Measurements from ENCODE around the gene FST.

FST gene

DNA sequence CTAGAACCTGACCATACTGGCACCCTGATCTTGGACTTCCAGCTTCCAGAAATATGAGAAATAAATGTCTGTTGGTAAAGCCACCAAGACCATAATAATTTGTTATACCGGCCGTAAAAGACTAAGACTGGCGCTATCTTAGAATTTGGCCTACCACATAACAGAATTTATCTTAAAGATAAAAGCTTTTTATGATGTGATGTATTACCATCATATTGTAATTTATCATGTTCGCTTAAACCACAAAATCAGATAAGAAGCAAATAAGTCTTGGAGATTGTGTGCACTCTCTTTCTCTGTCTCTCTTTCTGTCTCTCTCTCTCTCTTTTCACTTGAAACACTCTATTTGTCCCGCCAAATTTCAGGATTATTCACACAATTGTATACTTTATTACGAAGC is 35.6 kb downstream of the FST start:
- no peaks in the 10 kb centered on the region for H3K79me2 ChIP-seq (ENCODE audit: low read length)
- no peak overlapping the region for H3K9ac ChIP-seq (ENCODE audit: low read length)
- TF ChIP-seq EZH2 (optimal IDR thresholded peaks at IDR 0.05; ENCODE audit: low read depth, low read length) (no peak), EZH2phosphoT487 (IDR thresholded peaks at IDR 0.05; ENCODE audit: low read length) (no peak)
- TF ChIP-seq, protein P1, sequence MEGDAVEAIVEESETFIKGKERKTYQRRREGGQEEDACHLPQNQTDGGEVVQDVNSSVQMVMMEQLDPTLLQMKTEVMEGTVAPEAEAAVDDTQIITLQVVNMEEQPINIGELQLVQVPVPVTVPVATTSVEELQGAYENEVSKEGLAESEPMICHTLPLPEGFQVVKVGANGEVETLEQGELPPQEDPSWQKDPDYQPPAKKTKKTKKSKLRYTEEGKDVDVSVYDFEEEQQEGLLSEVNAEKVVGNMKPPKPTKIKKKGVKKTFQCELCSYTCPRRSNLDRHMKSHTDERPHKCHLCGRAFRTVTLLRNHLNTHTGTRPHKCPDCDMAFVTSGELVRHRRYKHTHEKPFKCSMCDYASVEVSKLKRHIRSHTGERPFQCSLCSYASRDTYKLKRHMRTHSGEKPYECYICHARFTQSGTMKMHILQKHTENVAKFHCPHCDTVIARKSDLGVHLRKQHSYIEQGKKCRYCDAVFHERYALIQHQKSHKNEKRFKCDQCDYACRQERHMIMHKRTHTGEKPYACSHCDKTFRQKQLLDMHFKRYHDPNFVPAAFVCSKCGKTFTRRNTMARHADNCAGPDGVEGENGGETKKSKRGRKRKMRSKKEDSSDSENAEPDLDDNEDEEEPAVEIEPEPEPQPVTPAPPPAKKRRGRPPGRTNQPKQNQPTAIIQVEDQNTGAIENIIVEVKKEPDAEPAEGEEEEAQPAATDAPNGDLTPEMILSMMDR (IDR thresholded peaks at IDR 0.05; ENCODE audit: low read length): no peak
- H3K4me2 ChIP-seq (ENCODE audit: low read depth, low read length): no peak overlapping the region
- no peaks in the 10 kb centered on the region for H3K36me3 ChIP-seq (replicated peaks; ENCODE audit: insufficient read depth, low read length)
- no peak overlapping the region for H3K4me3 ChIP-seq (ENCODE audit: low read length)
- H3K27me3 ChIP-seq (replicated peaks; ENCODE audit: insufficient read depth, low read length): no peaks in the 10 kb centered on the region
- H2AFZ ChIP-seq (ENCODE audit: low read length): no peak overlapping the region
- no peak for DNase-seq
- H3K9me2 ChIP-seq (replicated peaks; ENCODE audit: insufficient read depth, low read length): no peaks in the 10 kb centered on the region
- H4K20me1 ChIP-seq (ENCODE audit: insufficient read depth, low read length): no peaks in the 10 kb centered on the region
- H3F3A ChIP-seq (ENCODE audit: insufficient read depth, low read length): no peaks in the 10 kb centered on the region
- no peaks in the 10 kb centered on the region for H3K9me3 ChIP-seq (replicated peaks; ENCODE audit: insufficient read depth, low read length)
- no peaks in the 10 kb centered on the region for H3K4me1 ChIP-seq (ENCODE audit: low read length)
- no peak overlapping the region for H3K27ac ChIP-seq (ENCODE audit: low read length)

DNA sequence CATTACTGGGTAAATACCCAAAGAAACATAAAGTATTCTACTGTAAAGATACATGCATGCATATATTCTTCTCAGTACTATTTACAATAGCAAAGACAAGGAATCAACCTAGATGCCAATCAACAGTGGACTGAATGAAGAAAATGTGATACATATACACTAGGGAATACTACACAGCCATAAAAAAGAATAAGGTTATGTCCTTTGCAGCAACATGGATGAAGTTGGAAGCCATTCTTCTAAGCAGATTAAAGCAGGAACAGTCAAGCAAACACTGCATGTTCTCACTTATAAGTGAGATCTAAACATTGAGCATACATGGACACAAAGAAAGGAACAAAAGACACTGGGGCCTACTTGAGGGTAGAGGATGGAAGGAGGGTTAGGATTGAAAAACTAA is 40.4 kb downstream of the FST start:
- Histone ChIP-seq H3K9ac (ENCODE audit: low read length) (no peak overlapping the region), H3K27me3 (replicated peaks; ENCODE audit: insufficient read depth, low read length) (no peaks in the 10 kb centered on the region), H4K20me1 (ENCODE audit: insufficient read depth, low read length) (no peaks in the 10 kb centered on the region), H3K9me3 (replicated peaks; ENCODE audit: insufficient read depth, low read length) (no peaks in the 10 kb centered on the region), H3K4me1 (ENCODE audit: low read length) (no peaks in the 10 kb centered on the region), H3F3A (ENCODE audit: insufficient read depth, low read length) (no peaks in the 10 kb centered on the region), H3K4me3 (ENCODE audit: low read length) (no peak overlapping the region), H3K27ac (ENCODE audit: low read length) (no peak overlapping the region), H3K9me2 (replicated peaks; ENCODE audit: insufficient read depth, low read length) (no peaks in the 10 kb centered on the region), H3K4me2 (ENCODE audit: low read depth, low read length) (no peak overlapping the region), H2AFZ (ENCODE audit: low read length) (no peak overlapping the region), H3K79me2 (ENCODE audit: low read length) (no peaks in the 10 kb centered on the region), H3K36me3 (replicated peaks; ENCODE audit: insufficient read depth, low read length) (no peaks in the 10 kb centered on the region)
- TF ChIP-seq EZH2phosphoT487 (IDR thresholded peaks at IDR 0.05; ENCODE audit: low read length) (no peak), EZH2 (optimal IDR thresholded peaks at IDR 0.05; ENCODE audit: low read depth, low read length) (no peak)
- TF ChIP-seq, protein P1 (IDR thresholded peaks at IDR 0.05; ENCODE audit: low read length): no peak
- DNase-seq: no peak
